ENCODE data around the gene FRZB.

The FRZB gene

DNA sequence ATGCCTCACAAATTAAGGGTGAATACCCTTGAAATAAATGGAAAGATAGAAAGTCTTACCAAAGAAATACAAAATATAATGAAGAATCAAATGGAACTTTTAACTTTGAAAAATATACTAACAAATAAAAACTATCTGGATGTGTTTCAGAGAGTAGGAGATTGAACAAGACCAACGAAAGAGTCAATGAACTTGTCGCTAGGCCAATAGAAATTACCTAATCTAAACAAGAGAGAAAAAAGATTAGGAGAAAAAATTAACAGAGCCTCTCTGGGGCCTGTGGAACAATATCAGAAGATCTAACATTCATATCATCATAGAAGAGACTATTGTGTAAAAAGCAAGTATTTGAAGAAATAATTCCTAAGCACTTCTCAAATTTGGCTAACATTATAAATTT lies 11.1 kb downstream of the FRZB start:
- DNase-seq (ENCODE audit: low read depth, low spot score), result no peak
- no peak overlapping the region for H3K4me3 ChIP-seq (ENCODE audit: low read length)

DNA sequence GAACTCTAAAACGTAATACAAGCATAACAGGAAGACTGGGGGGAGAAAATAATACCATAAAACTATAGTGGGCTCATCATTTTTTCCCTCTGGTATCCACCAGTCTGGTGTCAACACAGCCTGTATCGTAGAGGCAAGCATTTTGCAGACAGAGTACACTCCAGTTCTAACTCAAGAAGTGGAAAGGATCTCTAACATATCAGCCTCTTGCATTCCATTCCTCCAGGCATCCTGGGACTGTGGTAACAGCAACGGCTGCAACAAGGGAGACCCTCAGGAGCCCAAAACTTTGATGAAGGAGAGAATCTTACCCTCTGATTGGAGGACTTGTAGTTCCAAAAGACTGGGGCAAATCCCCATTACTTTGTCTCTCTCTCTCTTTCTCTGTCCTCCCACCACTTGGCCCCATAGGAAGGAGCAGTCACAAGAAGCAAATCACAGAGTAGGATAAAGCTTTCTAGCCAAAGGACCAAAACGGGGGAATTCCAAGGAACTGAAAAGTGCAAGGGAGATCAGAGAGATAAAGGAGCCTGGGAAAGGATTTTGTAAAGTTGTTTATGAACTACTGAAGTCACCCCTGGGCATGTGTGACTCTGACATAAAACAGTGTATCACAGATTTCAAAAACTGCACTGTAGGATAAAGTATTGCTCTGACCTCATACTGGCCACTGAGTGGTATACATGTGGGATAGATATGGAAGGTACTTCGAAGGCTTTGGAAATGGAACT lies 11.9 kb downstream of the FRZB start:
- DNase-seq (ENCODE audit: low read depth, low spot score), result no peak
- H3K4me3 ChIP-seq (ENCODE audit: low read length), result no peak overlapping the region

DNA sequence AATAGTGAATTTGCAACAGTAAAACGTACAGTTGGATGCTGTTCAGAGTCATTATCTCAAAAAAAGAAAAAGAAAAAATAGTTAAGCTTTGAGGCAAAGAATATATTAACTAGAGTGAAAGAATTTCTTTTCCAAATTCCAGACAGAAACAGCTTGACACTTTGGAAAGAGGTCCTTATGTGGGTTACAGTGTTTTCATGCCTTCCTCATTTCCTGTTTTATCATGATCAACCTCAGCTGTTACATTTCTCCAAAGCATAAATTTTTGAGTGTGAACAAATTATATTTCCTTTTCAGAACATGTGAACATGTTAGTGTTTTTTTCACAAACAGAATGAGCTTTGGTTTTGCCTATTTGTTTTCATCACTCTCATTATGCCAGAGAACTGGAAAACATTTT lies 13.6 kb downstream of the FRZB start:
- H3K4me3 ChIP-seq (ENCODE audit: low read length), result no peak overlapping the region
- no peak for DNase-seq (ENCODE audit: low read depth, low spot score)

DNA sequence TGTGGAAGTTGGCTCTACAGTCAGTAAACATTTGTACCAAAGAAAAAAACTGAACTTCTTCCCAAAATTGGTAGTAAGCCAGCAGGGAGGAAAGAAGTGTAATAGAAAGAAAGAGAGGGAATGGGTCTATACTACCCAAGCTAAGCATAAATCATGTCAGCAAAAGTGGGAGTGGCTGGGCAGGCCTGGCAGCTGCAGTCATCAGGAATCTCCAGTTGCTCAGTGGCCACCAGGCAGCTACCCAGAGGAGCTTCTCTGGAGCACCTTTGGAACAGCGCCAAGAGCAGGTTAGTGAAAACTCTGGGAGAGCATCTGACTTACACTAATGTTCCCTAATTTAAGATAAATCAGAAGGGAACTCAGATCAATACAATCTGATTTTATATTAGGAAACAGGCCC lies 14.3 kb downstream of the FRZB start:
- no peak overlapping the region for H3K4me3 ChIP-seq (ENCODE audit: low read length)
- no peak for DNase-seq (ENCODE audit: low read depth, low spot score)

DNA sequence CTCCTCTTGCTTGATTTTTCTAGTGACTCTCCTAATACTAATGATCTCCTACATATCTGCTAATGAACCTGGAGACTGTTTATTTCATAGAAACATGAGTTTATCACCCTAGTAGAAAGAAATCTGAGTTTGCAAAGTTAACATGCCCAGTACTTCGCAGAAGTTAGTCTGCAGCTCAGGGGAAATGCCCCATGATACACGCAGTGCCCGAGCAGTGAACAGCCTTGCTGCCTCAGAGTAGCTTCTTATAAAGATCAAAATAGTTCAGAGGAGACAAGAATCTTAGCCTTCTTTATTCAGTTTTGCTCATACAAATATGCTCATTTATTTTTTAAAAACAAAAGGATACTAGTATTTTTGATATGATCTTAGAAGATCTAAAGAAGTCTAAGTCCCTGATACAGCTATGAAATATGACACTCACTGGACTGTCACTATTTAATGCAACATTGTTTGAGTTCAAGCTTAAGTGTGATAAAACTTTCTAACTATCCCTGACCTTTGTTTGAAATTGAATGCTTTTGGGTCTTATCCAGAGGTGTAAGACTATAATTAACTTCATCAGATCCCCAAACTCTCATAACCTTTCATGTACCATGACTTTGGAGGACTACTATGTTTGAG lies 20.5 kb downstream of the FRZB start:
- no peak for DNase-seq (ENCODE audit: low read depth, low spot score)
- H3K4me3 ChIP-seq (ENCODE audit: low read length), result no peak overlapping the region

DNA sequence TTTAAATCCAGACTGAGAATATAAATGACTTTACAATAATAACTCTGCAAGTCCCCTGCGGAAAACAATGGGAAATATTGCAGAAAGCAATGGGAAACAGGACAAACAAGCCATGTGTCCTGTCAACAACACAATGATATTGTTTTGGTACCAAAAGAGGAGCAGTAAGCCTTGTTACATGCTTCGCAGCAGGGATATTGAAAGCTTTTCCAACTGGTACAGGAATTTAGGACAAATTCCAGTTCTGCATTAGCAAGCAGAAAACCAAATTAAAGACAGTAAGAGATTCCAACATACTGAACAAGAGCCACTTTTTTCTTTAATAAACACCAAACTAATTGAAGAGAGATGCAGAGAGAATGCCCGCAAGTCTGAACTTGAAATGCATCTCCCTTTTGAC lies 30.0 kb downstream of the FRZB start:
- DNase-seq (ENCODE audit: low read depth, low spot score), result no peak
- no peak overlapping the region for H3K4me3 ChIP-seq (ENCODE audit: low read length)

DNA sequence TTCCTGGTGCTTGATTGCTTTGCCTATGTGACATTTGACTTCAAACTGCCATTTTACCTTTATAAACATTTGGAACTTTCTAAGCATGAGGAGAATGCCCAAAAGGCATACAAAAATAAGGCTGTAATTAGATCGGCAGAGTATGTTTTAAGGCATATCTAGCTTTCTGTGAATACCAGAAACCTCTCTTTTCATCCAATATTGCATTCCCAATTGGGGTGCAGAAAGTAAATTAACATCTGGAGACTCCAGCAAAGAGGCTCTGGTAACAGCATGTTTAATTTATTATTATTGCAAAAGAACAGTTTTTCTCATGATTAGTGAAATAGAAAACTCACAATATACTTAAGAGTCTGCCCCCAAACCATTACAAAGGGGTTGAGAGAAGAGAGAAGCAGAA lies 32.1 kb downstream of the FRZB start:
- DNase-seq (ENCODE audit: low read depth, low spot score), result no peak
- no peak overlapping the region for H3K4me3 ChIP-seq (ENCODE audit: low read length)

DNA sequence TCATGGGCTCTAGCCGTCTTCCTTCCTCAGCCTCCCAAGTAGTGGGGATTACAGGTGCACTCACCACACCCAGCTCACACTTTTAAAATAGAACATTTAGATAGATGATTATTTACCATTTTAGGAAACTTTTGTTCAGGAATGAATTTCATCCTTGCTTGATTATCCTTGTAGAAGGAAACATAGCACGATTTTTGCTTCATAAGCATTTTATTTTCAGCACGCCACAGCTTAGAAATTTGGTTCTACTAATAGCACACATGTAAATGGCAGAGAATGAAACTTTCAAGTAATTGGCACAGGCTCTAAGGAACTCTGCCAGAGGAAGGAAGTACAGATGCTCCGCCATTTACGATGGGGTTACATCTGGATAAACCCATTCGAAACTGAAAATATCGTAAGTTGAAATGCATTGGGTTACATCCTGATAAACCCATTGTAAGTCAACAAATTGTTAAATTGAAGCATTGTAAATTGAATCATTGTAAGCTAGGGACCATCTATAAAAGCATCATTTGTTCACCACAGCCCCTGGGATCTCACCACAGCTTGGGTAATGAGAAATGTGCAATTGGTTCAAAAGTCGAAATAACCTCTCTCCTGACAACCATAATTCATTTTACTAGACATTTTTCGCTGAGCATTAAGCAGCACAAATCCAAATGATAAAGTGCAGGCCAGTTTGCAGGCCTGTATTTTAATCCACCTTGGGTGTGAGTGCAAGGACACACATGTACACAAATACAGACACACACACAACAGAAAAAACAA lies 33.2 kb downstream of the FRZB start:
- no peak for DNase-seq (ENCODE audit: low read depth, low spot score)
- H3K4me3 ChIP-seq (ENCODE audit: low read length), result no peak overlapping the region

DNA sequence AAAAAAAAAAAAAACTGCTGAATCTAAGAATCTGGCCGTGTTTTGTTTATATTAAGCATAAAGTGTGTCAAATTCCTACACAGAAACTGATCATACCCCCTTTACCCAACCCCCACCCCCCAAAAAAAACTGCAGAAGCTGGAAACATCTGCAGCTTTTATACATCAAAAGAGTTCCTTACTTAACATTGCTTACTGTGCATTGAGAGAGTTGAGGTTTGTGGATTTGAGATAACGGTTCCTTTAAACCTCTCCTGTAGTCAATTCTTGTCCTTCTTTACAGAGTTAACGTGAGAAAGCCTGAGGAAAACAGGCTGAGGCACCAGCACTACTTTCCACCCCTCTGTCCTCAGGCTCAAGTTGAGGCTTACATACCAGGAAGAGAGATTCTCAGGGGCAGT lies 34.5 kb downstream of the FRZB start:
- DNase-seq (ENCODE audit: low read depth, low spot score), result peak; percentile 81
- no peak overlapping the region for H3K4me3 ChIP-seq (ENCODE audit: low read length)

DNA sequence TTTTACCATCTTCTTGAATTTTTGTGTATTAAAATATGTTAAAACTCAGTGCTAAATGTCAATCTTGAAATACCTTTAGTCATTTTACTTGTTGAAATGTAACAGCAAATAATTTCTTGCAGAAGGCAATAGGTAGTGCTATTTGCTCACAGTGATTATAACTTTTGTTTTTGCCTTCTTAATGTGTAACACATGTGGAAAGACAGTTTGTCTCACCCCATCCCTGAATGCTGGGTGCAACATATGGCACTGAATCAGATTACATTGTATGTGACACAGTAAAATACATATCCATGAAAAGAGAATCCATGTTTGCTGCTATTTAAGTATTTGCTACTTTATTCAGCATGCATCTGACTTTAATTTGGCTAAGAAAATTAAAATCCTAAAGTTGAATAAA lies 35.3 kb downstream of the FRZB start:
- no peak overlapping the region for H3K4me3 ChIP-seq (ENCODE audit: low read length)
- no peak for DNase-seq (ENCODE audit: low read depth, low spot score)

DNA sequence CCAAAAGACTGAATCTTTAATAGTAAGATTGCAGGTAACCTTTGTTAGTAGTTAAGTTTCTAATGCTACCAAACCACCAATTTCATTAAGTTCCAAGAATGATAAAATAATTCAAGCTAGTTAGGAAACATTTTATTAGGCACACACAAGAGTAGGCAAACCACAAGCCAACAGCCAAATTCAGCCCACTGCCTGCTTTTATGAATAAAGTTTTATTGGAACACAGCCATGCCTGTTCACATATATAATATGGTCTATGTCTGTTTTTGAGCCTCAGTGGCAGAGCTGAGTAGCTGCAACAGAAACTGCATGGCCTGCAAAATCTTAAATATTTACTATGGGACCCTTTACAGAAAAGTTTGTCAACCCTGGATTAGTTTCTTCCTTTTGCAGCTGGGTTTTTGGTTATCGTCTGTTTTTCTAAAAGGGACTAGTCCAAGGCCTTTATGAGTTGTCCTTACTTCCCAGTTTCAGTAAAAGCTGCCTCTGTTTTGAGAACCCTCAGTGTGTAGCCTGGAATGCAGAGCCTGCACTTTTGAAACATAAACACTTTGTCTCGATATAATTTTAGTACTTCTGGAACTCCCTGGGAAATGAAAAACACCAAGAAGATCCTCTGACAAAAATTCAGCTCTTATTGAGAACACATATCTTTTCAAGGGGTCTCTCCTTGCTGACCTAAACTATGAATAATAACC lies 39.1 kb downstream of the FRZB start:
- H3K4me3 ChIP-seq (ENCODE audit: low read length), result no peak overlapping the region
- DNase-seq (ENCODE audit: low read depth, low spot score), result no peak

DNA sequence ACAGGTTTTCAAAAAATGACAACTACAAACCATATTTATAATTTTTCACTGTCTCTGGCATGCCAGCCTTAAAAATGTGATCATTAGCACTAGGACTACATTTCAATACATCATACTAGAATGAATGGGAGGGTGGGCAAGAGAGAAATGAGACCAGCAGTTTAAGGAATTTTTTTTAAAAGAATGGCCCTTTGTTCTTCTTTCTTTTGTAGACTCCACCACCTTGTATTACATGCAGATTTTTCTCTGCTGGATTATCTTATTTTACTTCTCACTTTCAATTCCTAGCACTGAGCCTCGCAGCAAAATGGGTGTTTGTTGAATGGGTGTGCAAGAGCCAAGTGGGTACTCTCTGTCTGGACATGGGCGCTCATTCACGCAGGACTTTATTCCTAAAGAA lies 39.9 kb downstream of the FRZB start:
- DNase-seq (ENCODE audit: low read depth, low spot score), result no peak
- no peak overlapping the region for H3K4me3 ChIP-seq (ENCODE audit: low read length)

DNA sequence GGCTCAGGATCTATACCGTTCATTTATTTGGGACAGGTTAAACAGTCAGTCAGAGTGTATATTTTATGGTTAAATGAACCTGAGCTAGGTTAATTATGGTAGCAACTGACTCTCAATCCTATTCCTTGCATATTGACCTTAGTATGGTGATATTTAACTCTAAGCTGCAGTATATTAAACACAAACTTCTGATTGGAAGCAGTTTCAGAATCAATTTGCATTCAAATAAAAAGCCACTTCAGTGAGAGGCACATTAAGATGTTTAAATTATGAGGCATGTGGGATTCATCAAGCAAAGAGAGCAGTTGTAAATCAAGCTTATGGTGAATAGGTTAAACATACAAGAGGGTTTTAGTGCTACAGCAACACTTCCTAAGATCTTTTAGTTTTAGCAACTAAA lies 40.4 kb downstream of the FRZB start:
- DNase-seq (ENCODE audit: low read depth, low spot score), result no peak
- H3K4me3 ChIP-seq (ENCODE audit: low read length), result no peak overlapping the region

DNA sequence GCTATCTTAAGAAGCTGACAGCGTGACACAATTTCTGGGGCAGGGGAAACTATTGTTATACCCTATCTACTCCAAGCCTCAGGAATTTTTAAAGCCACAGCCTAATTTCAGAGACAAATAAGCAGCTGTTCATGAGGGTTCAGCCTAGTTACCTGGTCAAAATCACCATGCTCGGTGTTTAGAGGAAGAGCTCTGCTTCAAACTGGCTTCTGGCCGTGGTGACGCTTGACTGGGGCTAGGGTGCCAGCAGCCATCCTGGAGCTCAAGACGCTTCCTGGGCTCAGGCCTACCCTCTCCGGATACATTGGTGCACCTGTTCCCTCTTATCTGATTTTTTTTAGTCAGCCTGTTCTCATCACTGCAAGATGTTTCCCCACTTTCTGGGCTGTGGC lies 41.7 kb downstream of the FRZB start:
- peak; percentile 10 for DNase-seq (ENCODE audit: low read depth, low spot score)
- no peak overlapping the region for H3K4me3 ChIP-seq (ENCODE audit: low read length)

DNA sequence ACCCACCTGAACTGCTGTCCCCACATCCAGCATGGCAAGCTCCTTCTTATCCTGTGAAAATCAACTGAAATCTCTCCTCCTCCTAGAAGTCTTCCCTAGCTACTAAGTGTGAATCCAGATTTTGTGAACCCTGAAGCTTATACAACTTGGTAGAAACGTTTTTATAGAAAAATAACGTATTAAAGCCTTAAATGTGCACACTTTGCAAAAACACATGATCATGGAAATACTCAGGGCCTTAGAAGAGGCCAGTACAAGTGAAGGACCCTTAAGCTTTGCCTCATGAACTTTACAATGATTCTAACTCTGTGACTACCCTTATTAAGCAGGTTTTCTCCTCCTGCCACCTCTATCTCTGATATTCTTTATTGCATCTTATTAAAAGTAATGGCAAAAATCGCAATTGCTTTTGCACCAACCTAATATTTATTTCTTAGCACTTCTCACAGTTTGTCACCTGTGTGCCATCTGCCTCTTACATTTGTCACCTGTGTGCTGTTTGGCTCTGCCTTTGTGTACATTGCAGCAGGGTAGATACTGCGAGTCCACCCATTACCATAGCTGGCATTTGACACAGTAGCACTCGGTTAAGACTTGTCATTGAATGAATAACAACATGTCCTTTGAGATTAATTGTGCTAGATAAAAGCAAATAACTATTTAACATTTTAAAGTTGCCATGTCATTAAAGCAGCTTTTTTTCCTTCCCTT lies 42.2 kb downstream of the FRZB start:
- no peak overlapping the region for H3K4me3 ChIP-seq (ENCODE audit: low read length)
- DNase-seq (ENCODE audit: low read depth, low spot score), result no peak

DNA sequence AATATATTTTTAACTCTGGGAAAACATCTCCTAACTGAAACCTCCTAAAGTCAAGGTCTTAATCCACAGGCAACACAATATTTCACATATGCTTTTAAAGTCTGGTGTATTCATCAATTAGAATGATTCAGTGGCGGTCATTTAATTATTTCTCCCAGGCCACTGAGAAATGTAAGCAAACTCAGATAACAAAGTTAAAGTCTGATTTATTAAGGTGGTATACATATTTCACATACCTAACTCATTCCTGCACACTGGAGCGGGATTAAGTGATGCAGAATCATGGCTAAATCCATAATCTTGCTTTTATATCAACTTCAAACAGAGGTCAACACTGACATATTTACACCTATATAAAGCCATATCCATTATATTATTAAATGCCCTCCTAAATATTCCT lies 43.7 kb downstream of the FRZB start:
- DNase-seq (ENCODE audit: low read depth, low spot score), result no peak
- H3K4me3 ChIP-seq (ENCODE audit: low read length), result no peak overlapping the region

DNA sequence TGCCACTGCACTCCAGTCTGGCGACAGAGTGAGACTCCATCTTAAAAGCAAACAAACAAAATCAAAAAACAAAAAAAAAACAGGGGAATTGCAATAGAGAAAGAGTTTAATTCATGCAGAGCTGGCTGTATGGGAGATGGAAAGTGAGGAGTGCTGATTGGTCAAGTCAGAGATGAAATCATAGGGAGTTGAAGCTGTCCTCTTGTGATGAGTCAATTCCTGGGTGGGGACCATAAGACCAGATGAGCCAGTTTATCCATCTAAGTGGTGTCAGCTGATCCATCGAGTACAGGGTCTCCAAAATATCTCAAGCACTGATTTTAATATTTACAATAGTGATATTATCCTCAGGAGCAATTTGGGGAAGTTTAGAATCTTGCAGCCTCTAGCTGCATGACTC lies 45.3 kb downstream of the FRZB start:
- DNase-seq (ENCODE audit: low read depth, low spot score), result no peak

DNA sequence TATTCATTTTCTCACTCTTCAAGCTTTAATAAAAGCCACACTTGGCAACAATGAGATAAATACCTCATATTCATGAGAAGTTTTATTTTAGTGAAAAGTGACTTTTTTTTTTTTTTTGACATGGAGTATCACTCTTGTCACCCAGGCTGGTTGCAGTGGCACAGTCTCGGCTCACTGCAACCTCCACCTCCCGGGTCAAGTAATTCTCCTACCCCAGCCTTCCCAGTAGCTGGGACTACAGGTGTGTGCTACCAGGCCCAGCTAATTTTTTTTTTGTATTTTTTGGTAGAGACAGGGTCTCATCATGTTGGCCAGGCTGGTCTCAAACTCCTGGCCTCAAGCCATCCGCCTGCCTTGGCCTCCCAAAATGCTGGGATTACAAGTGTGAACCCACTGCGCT lies 47.0 kb downstream of the FRZB start:
- DNase-seq (ENCODE audit: low read depth, low spot score), result no peak
- no peak overlapping the region for H3K4me3 ChIP-seq (ENCODE audit: low read length)

More for the DNA sequence above, 45.3 kb downstream of the FRZB start:
- H3K4me3 ChIP-seq (ENCODE audit: low read length), result no peak overlapping the region

DNA sequence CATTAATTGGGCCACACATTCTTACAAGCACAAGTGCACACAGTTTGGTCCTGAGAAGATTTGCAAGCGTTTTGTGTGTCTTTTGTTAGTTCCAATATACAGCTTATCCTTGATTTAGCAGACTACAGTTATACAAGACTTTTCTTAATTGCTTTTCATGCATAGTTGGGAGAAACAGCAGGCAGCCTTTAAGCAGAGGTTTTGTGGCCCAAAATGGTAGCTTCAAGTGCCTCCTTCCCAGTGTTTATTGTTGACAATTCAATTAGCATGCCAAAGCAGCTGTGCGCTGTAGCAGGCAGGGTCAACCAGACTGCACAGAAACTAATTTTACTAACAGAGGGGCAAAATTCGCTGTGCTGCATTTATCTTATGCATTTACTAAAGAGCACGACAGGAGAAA lies 47.5 kb downstream of the FRZB start:
- no peak overlapping the region for H3K4me3 ChIP-seq (ENCODE audit: low read length)
- DNase-seq (ENCODE audit: low read depth, low spot score), result no peak

All from Jurkat, Clone E6-1 (cell line).